K562 (cell line): ENCODE measurements around the gene GZMM. TPM values are rescaled to one million over a fixed set of nuclear protein-coding genes. Genes with fewer than 3 reads are reported as not detected.

Experiments used
- CHAMP1 ChIP-seq: fragments of 450-650 bp; IDR thresholded peaks from 2 replicates; pipeline ENCODE4 v1.6.1; 2016; ENCODE audit warnings: mild to moderate bottlenecking
- CHCHD3 ChIP-seq: fragments of 250-450 bp; sonication (Bioruptor Pico); IDR thresholded peaks from 2 replicates; pipeline ENCODE4 v2.1.2; 2022; ENCODE audit warnings: mild to moderate bottlenecking
- EP400 ChIP-seq: fragments of 450-650 bp; IDR thresholded peaks from 2 replicates; pipeline ENCODE4 v1.6.1; 2017; ENCODE audit warnings: antibody characterized with exemption, mild to moderate bottlenecking, moderate library complexity
- GTF2E2 ChIP-seq: fragments of 200-800 bp; sonication (Bioruptor generic); IDR thresholded peaks from 2 replicates; pipeline ENCODE4 v1.6.1; 2016; ENCODE audit warnings: missing genetic modification characterization, missing compliant biosample characterization
- JUN ChIP-seq, 2 experiments: sonication (generic) in 1 of 2; formaldehyde crosslinking in 1 of 2; IDR thresholded peaks; 2 replicates each; pipeline versions ENCODE4 v1.6.1 to v1.8.0; 2012 to 2022; ENCODE audit warnings: borderline replicate concordance in 2 of 2, mild to moderate bottlenecking in 2 of 2, improper control_type of control experiment in 1 of 2, low read depth in 1 of 2, low read length in 1 of 2, missing genetic modification reagents in 1 of 2
- MEIS2 ChIP-seq: fragments of 450-650 bp; IDR thresholded peaks from 2 replicates; pipeline ENCODE4 v1.6.1; 2014; ENCODE audit warnings: mild to moderate bottlenecking; ENCODE audit not compliant: partially characterized antibody
- MTA3 ChIP-seq: fragments of 450-650 bp; formaldehyde crosslinking; IDR thresholded peaks from 2 replicates; pipeline ENCODE4 v1.6.1; 2017; ENCODE audit warnings: mild to moderate bottlenecking, borderline replicate concordance
- MXI1 ChIP-seq: IDR thresholded peaks from 2 replicates; pipeline ENCODE4 v1.6.1; 2011; ENCODE audit warnings: low read depth, mild to moderate bottlenecking, improper control_type of control experiment, low read length
- NR2C2 ChIP-seq, 2 experiments: fragments of 200-800 bp in 1 of 2; sonication (Bioruptor generic) in 1 of 2; sonication (generic) in 1 of 2; formaldehyde crosslinking in 1 of 2; IDR thresholded peaks; 2 replicates each; pipeline versions ENCODE4 v1.6.1 to v1.8.0; 2016 to 2022; ENCODE audit warnings: mild to moderate bottlenecking in 1 of 2, missing compliant biosample characterization in 1 of 2, missing genetic modification characterization in 1 of 2, missing genetic modification reagents in 1 of 2
- POLR2A ChIP-seq: fragments of 450-650 bp; conservative IDR thresholded peaks from 2 replicates; pipeline ENCODE4 v1.6.1; 2016
- POLR2G ChIP-seq: fragments of 200-400 bp; formaldehyde crosslinking; IDR thresholded peaks from 2 replicates; pipeline ENCODE4 v1.6.1; 2017; ENCODE audit warnings: low read depth, mild to moderate bottlenecking, antibody characterized with exemption, low read length, moderate library complexity
- SIRT6 ChIP-seq: IDR thresholded peaks from one replicate; pipeline ENCODE4 v1.6.1; 2012; ENCODE audit warnings: low read depth, mild to moderate bottlenecking, control low read depth, inconsistent platforms, low read length, moderate library complexity
- SIX5 ChIP-seq, 2 experiments: IDR thresholded peaks; 2 replicates each; pipeline ENCODE4 v1.6.1; 2011; ENCODE audit warnings: low read length in 2 of 2, borderline replicate concordance in 1 of 2, low read depth in 1 of 2, mild to moderate bottlenecking in 1 of 2, moderate library complexity in 1 of 2; ENCODE audit not compliant: insufficient read depth in 1 of 2
- SUPT5H ChIP-seq: fragments of 450-650 bp; IDR thresholded peaks from 2 replicates; pipeline ENCODE4 v1.6.1; 2016
- ZNF324 ChIP-seq: fragments of 250-450 bp; sonication (Bioruptor Pico); IDR thresholded peaks from 2 replicates; pipeline ENCODE4 v1.4.0; 2020; ENCODE audit warnings: mild to moderate bottlenecking
- ZNF436 ChIP-seq: fragments of 250-450, 450-650 bp; sonication (Bioruptor Pico); formaldehyde crosslinking; IDR thresholded peaks from 2 replicates; pipeline ENCODE4 v1.7.0; 2020; ENCODE audit warnings: mild to moderate bottlenecking
- ZNF589 ChIP-seq: fragments of 200-800 bp; sonication (Bioruptor generic); IDR thresholded peaks from 2 replicates; pipeline ENCODE4 v1.6.1; 2016; ENCODE audit warnings: low read depth, missing genetic modification characterization, missing compliant biosample characterization
- ZNF639 ChIP-seq, 2 experiments: fragments of 200-800 bp in 1 of 2; sonication (Bioruptor generic) in 1 of 2; sonication (generic) in 1 of 2; formaldehyde crosslinking in 1 of 2; IDR thresholded peaks in 1 of 2; conservative IDR thresholded peaks in 1 of 2; 2 replicates each; pipeline versions ENCODE4 v1.5.0 to v1.6.1; 2016 to 2020; ENCODE audit warnings: missing compliant biosample characterization in 1 of 2, missing genetic modification characterization in 1 of 2, missing genetic modification reagents in 1 of 2
- polyA plus RNA-seq, 8 experiments: library from polyadenylated mRNA; depleted of rRNA in 4 of 8; stranded (reverse) in 5 of 8; unstranded in 3 of 8; fragments of >200 nt; fragmentation: Nextera tagmentation in 2 of 8; fragmentation: Illumina TruSeq in 1 of 8; extraction: Ambion mirVana in 2 of 8; extraction: Trizol in 1 of 8; gene quantifications; 2 replicates each; pipeline versions ENCODE4 v1.2.1 to v1.2.3, GENCODE V29; 2011 to 2014; ENCODE audit warnings: inconsistent platforms in 1 of 8, missing spikeins in 1 of 8
- total RNA-seq, 7 experiments: library from RNA; depleted of rRNA in 6 of 7; stranded (reverse); fragments of >200 nt in 6 of 7; fragmentation: Illumina TruSeq in 2 of 7; extraction: Trizol in 2 of 7; gene quantifications; 2 replicates each; pipeline versions ENCODE4 v1.2.1 to v1.2.3, GENCODE V29; 2011 to 2021; ENCODE audit warnings: low replicate concordance in 1 of 7
- TF ChIP-seq, protein P1 (sequence below), 2 experiments: fragments of 450-650 bp; conservative IDR thresholded peaks; 2 replicates each; pipeline ENCODE4 v1.6.1; 2017; ENCODE audit warnings: mild to moderate bottlenecking in 2 of 2, moderate library complexity in 2 of 2
- TF ChIP-seq, protein P2 (sequence below): sonication (generic); formaldehyde crosslinking; IDR thresholded peaks from 2 replicates; pipeline ENCODE4 v1.8.0; 2022; ENCODE audit warnings: missing genetic modification reagents, mild to moderate bottlenecking, moderate library complexity, borderline replicate concordance

GZMM gene
- total and polyA plus RNA-seq, 9 of the 15 experiments (the other 6 are each of a cell fraction or from before 2014, with no cell fraction given): 0.08 to 2.6 (median 0.70) TPM; not detected in 2

GRCh38 chr19:531009-531752 lies 12.7 kb upstream of the GZMM start (continued):
- TF ChIP-seq JUN (IDR thresholded peaks at IDR 0.05; ENCODE audit: borderline replicate concordance, low read depth, low read length): no peak
- TF ChIP-seq JUN (CRISPR knock-in tag; IDR thresholded peaks at IDR 0.05; ENCODE audit: borderline replicate concordance): no peak
- TF ChIP-seq MTA3: peak; percentile 79; the same call in 1 of the 2 replicates
- peak; percentile 86 for TF ChIP-seq POLR2G
- TF ChIP-seq CHCHD3: no peak
- TF ChIP-seq GTF2E2 (tag): no peak
- peak; percentile 49 for TF ChIP-seq SUPT5H
- TF ChIP-seq, protein P1, sequence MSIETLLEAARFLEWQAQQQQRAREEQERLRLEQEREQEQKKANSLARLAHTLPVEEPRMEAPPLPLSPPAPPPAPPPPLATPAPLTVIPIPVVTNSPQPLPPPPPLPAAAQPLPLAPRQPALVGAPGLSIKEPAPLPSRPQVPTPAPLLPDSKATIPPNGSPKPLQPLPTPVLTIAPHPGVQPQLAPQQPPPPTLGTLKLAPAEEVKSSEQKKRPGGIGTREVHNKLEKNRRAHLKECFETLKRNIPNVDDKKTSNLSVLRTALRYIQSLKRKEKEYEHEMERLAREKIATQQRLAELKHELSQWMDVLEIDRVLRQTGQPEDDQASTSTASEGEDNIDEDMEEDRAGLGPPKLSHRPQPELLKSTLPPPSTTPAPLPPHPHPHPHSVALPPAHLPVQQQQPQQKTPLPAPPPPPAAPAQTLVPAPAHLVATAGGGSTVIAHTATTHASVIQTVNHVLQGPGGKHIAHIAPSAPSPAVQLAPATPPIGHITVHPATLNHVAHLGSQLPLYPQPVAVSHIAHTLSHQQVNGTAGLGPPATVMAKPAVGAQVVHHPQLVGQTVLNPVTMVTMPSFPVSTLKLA (conservative IDR thresholded peaks at IDR 0.05): peak in 1 of 2 experiments; percentile 76; a peak in 2 of 4 replicates
- TF ChIP-seq, protein P2, sequence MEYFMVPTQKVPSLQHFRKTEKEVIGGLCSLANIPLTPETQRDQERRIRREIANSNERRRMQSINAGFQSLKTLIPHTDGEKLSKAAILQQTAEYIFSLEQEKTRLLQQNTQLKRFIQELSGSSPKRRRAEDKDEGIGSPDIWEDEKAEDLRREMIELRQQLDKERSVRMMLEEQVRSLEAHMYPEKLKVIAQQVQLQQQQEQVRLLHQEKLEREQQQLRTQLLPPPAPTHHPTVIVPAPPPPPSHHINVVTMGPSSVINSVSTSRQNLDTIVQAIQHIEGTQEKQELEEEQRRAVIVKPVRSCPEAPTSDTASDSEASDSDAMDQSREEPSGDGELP (CRISPR knock-in tag): peak; percentile 51; the same call in 1 of the 2 replicates
- TF ChIP-seq SIRT6: no peak
- peak; percentile 74 for TF ChIP-seq ZNF324 (CRISPR knock-in tag)
- TF ChIP-seq EP400: peak; percentile 62; the same call in 1 of the 2 replicates
- TF ChIP-seq MEIS2: peak; percentile 93
- TF ChIP-seq CHAMP1: no peak
- no peak for TF ChIP-seq ZNF589 (CRISPR knock-in tag)
- TF ChIP-seq SIX5 (IDR thresholded peaks at IDR 0.05; ENCODE audit: borderline replicate concordance in 1 of 2, insufficient read depth in 1 of 2, low read depth in 1 of 2, low read length in 2 of 2): peak; percentile 59 to 61; a peak in 3 of 4 replicates
- TF ChIP-seq POLR2A: peak; percentile 61; the same call in 1 of the 2 replicates
- no peak for TF ChIP-seq ZNF436 (CRISPR knock-in tag)
- TF ChIP-seq NR2C2 (CRISPR knock-in tag; IDR thresholded peaks at IDR 0.05): 0 out of 2 replicates have a peak, but pooled peaks have one; percentile 41
- peak; percentile 67 for TF ChIP-seq NR2C2 (tag; IDR thresholded peaks at IDR 0.05)
- TF ChIP-seq MXI1: peak; percentile 70; the same call in 1 of the 2 replicates
- TF ChIP-seq ZNF639 (CRISPR knock-in tag; conservative IDR thresholded peaks at IDR 0.05 in 1 of 2, IDR thresholded peaks at IDR 0.05 in 1 of 2): peak in 1 of 2 experiments; percentile 90; a peak in 2 of 4 replicates
